Dedifferentiated amniotic fluid mesenchymal stem cell (primary cell): ENCODE data around the gene BASP1.
"Not testable (repeated sequence)": the region's sequence is repeated elsewhere in the genome, so short reads cannot be mapped to it uniquely, and the experiment has no call there.

Experiments used
- DNase-seq: peaks from one replicate; pipeline ENCODE4 v3.0.0-alpha.2; 2016; ENCODE audit errors: extremely low spot score

Gene BASP1

DNA sequence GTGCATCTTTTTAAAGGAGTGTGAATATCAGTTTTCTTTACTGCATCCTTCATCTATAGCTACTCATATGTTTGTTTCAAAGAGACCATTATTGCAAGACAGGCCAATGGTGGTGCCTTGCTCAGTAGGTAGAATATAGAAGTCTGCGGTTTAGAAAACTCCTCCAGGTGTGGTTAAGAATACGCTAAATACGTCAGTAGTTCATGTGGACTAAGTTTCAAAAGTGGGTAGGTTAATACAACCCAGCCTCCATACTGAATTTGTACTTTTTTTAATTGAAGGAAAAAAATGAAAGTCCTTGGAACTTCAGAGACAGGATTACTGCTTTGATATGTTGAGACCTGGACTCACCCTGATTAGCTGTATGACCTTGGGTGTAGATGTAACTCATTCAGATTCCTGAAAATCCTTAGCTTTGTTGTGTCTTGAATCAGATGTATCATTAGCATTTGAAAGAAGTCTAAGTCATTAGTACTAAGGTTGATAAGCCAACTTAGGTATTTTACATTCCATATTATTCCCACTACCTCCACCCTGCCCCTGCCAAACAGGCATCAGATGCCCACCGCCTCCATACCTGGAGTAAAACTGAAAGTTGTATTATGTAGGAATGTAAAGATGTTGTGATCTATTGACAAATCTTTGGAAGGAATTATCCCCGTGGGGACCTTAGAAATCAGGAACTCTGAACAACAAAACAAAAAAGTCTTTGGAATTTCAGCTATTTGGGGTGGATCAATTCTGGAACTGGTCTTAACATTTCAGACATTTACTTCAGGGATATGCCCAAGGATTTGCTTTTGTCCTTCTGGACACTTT lies 6.1 kb downstream of the BASP1 start:
- no peak for DNase-seq

DNA sequence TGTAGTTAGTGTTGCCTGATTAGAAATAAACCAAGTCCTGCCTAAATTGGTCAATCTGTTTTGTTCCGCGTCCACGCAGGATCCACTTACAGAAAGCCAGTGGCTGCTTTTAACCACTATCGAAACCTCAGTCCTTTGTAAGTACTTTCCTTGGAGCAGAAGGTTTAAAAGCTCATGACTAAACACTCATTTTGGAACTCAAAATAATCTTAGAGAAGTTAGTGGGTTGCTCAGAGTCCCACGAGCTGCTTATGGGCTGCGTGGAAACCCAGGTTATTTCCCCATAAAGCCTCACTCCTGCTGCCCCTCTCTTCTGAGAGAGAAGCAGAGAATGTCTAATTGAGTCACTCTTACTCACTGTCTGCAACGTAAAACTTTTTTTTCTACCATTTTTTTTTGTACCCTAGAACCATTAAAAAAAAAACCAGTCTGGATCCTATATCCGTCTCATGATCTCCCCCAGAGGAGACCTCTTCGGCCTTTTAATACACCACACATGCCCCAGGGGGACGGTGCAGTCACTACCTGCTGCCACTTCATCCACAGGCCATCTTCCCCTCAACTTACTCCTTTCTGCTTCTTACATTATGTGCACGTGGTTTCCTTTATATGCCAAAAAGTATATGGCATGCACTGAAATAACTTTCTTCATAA lies 7.6 kb downstream of the BASP1 start:
- no peak for DNase-seq

DNA sequence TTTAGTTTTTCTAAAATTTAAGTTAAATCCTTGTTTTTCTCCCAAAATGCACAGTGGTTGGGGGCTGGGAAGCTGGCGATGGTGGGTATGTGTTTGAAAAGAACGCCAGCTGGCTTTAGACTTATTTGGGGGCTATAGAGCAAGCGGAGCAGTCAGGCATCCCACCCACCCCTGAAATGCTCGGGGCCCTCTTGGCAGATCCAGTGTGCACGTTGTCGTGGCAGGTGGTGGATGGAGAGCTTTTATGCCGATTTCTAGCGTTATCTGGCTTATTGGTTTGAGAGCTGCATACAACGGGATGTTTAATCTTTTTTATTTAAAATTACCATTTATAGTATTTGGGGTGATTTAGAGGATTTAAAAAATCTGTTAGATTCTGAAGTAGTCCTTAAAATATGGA lies 8.1 kb downstream of the BASP1 start:
- no peak for DNase-seq

DNA sequence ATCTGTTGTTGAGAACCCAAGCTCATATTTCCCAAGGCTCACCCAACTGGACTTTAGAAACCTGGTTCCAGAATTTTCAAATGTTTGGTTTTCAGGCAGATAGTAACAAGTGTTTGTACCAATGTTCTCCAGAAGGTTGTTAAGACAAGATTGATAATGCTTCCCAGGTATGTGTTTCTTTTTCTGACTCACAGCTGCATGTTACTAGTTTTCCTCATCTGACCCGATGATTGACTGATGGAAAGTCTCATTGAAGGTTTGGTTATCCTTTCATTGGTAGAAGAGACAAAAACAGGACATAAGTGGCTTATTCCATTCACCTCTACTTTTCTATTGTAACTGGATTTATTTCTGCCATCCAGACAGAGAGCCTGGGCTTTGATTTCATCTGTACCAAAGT lies 10.4 kb downstream of the BASP1 start:
- DNase-seq, result no peak

DNA sequence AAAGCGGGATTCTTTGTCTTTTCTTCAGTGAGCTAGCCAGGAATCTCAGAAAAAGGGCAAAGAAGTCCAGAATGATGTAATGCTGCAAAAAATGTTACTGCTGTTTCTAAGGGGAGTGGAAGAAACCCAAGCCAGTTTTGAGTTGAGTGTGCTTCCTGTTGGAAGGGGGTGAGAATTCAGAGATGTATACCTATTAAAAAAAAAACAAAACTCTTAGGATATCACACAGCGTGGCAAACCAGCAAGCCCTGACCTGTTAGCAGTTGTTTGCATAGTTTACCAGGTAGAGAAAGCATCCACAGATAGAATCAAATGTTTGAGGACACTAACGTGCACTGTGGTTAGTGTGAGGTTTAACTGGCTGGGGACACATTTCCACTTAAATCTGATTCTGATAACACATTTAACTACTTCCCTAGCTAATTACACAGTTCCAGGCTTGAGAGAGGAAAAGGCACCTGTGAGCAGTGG lies 11.4 kb downstream of the BASP1 start:
- peak; percentile 54 for DNase-seq

DNA sequence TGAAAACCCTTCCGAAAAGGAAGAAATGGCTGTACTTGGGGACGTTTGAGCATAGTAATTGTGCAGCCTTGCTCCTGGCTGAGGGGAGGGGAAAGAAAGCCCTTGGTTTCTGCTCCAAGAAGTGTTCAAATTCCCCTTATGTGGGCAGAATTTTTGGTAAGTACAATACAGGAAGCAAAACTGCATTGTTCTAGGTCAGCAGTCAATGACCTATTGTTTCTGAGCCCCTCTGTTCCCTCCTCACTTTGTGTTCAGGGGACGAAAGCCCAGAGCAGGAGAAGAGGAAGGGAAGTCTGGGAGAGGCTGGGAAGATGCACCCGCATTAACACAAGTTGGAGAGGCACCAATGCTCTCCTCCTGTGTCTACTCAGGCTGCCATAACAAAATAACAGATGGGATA lies 11.9 kb downstream of the BASP1 start:
- DNase-seq, result no peak

DNA sequence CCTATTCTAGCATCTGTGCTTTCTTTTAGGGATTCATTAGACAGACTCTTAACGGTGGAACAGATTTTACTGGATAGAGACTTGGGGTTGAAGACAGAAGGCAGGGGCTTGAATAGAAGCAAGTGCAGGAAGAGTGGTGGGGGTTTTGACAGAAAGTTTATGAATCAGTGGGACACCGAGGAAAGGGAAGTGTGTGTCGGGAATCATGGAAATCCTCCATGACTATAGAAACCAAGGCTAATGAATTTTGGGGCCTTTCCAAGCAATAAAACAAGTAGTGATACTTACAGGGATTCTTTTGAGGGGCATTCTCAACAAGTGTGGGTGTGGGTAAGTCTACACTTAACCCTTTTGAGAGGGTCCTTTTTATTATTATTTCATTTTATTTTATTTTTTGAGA lies 12.8 kb downstream of the BASP1 start:
- no peak for DNase-seq

DNA sequence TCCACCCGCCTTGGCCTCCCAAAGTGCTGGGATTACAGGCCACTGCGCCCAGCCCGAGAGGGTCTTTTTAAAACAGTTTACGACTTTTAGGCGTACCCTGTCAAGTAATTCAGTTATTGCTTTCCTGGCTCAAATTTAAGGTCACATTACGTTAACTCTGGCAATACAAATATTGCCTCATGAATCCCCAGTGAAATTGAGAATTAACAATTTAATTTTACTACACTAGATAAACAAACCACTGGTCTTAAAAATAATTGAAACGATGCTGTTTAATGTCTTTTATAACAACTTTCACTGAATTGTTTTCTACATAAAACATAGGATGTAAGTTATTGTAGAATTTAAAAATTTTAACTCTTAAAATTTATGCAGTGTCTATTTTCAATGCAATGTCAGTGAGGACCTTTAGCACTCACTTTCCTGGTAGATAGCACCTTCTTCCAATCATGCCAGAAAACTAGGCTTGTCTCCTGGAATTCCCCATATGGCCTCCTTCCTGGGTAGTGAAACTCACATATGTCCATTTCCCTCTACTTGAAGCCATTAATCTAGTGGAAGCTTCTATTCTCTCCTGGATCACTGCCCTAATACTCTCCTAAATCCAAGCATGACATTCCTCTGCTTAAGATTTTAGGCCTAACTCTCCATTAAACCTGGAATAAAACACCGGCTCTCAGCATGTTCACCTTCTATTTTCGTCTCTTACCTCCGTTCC lies 13.5 kb downstream of the BASP1 start:
- DNase-seq, result no peak

DNA sequence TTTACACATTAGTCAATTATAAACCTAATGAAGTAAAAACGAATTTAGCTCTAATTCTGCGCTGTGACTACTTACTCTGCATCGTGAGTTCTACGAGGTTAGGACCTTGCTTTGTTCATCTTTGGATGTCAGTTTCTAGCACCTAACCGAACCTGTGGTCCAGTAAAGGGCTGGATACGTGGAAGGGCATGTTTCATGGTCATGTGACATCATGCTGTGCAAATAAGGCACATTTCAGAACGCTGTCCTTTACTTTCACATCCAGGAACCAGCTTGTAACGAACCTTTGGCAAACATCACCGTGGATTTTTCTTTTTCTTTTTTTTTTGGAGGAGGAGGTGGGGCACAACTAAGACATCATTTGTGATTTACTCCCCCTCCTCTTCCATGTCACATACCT lies 15.0 kb downstream of the BASP1 start:
- DNase-seq, result no peak

DNA sequence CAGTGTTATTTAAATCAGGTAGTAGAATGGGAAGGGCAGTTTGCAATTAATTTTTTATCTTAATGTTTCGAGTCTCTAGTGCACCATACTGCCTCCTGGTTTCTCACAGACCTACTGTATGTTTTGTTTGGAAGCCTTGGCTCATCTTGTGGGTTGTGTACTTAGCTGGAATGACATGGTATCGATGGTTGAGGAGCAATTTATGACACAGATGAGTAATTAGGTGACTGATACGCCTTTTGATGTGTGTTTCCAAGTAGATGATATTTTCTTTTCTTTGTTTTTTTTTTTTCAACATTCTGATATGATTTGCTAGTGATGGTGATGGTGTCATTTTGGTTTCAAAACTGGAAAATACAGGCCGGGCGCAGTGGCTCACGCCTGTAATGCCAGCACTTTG lies 16.1 kb downstream of the BASP1 start:
- no peak for DNase-seq

DNA sequence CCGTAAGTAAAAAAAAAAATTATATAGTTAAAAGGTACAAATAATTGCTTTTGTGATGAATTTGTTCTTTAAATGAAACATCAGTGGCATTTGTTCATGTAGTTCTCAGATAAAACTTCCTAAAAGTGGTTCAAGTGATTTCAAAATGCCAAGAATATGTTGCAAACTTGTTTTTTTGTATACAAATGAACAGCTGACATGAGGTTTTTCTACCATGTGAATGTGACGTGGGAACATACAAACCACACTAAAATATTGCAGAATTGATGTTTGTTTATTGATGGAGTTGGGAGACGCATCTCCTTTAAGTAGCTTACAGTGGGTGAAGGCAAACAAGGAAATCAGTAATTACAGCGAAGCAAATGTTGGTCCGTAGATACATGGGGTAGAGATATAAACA lies 16.9 kb downstream of the BASP1 start:
- no peak for DNase-seq

DNA sequence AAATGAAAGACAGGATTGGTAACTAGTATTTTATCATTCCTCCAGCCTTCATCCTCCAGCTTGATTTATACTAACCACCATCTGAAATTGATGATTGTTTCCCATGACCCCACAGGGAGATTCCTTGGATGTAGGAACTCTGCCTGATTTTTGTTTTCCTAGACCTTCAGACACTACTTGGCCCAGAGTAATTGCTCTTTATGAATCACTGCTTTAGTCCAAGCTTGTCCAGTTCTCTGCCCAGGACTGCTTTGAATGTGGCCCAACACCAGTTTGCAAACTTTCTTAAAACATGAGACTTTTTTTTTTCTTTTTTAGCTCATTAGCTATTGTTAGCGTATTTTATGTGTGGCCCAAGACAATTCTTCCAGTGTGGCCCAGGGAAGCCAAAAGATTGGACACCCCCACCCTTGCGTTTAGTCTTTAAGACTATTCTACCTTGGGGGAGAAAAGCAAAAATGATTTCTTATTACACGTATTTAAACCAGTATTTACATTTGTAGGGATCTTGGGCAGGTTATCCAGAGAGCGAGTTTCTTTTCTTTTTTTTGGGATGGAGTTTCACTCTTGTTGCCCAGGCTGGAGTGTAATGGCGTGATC lies 18.4 kb downstream of the BASP1 start:
- DNase-seq, result no peak

DNA sequence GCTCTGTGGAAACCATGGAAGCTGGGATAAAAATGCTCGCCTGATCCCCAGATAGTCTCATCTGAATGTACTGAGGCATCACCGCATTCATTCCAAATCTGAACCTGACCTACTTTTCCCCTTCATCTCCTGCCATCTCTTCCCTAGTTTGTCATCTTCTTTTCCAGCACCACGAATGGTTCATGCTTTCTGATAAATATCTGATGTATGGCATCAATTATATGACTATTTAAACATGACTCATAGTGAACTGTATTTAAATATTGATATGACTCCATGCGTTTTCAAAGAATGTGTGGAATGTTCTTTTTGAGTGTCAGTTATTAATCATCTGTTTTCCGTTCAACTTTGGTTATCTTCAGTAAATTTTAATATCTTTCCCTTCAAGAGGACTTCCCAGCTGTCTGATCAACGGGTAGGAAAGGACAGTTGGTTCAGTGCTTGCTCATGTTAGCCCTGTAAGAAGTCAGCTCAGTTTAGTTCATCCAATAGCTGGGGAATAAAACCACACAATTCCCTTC lies 21.1 kb downstream of the BASP1 start:
- DNase-seq, result no peak

DNA sequence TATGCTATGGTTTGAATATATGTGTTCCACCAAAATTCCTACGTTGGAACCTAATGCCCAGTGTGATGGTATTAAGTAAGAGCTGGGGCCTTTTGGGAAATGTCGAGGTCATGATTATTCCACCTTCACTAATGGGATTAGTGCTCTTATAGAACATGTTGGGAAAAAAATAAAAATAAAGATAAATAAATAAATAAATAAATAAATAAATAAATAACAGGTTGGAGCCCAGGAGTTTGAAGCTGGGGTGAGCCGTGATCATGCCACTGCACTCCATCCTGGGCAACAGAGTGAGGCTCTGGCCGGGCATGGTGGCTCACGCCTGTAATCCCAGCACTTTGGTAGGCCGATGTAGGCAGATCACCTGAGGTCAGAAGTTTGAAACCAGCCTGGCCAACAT lies 22.5 kb downstream of the BASP1 start:
- no peak for DNase-seq

DNA sequence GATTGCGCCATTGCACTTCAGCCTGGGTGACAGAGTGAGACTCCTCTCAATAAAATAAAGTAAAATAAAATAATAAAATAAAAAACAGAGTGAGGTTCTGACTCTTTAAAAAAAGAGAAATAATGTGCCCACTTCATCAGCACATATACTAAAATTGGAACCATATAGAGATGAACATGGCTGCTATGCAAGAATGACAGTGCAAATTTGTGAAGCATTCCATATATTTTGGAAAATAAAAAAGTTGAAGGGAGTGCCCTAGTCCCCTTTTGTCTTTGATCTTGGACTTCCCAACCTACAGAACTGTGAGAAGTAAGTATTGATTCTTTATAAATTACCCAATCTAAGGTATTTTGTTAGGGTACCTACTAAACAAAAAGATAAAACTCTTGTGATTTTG lies 23.1 kb downstream of the BASP1 start:
- no peak for DNase-seq

DNA sequence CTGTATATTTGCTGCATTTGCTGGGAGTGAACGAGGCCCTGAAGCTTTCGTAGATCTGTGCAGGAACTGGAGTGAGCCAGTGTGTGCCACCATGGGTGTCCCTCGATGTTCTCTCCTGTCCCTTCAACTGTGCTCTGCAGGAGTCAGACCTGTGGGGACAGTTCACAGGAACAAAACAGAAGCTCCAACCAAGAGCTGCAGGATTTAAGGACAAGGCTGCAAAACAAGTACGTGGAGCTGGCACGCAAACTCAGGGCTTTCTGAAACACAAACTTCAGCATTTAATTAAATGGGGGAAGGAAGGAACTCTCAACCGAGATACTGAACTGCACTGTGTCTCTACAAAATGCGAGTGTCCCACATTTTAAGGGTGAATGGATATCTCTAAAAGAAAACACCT lies 24.2 kb downstream of the BASP1 start:
- no peak for DNase-seq

DNA sequence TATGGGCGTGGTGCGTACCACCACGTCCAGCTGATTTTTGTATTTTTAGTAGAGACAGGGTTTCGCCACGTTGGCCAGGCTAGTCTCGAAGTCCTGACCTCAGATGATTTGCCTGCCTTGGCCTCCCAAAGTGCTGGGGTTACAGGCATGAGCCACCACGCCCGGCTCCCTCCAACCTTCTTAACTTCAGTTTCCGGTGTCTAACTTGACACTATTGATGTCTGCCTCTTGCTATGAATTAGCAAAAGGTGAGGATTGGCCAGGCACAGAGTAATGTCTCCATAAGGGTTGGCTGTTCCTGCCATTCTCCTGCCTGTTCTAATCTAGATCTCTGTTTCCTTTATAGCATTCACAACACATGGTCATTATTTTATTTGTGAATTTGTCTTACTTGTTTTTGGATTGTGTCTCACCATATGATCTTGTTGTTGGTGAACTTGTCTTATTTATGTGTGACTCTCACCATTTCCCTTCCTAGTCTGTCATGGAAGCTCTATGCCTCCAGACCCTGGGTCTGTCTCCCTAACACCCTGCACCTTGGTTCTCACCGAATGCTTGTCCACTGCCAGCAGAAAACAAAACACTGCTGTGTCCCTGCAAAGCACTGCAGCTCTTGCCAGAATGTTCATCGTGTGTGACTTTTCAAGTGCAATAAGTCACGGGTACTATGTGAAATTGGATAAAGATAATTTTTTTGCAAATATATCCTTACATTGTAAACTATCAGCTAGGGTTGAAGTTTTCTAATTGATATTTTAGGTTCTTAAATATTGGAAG lies 26.0 kb downstream of the BASP1 start:
- DNase-seq, result no peak

DNA sequence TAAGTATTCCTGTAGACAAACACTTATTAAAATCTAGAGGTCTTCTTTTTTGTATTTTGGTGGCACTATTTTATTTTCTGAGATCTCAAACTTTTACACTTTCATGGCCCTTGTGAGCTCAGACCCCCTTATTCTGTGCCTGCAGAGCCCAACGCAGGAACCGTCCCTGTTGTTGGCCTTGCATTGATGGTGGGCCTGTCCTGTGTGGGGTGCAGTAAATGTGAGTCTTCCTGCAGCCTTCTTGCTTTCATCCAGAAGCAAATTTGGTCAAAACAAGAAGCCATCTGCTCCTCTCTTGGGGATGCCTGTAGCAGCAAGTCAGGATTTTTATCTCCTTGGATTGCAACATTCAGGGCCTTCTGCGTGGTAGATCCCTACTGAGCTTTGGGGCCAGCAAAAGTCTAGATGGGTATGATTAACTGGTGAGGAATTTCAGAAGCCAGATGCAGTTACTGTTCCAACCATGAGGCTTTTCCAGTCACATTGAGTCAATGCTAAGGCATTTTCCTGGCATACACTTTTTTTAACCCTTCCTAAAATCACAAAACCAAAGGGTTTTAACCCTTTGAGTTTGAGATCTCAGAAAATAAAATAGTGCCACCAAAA lies 31.7 kb downstream of the BASP1 start:
- peak; percentile 96 for DNase-seq

DNA sequence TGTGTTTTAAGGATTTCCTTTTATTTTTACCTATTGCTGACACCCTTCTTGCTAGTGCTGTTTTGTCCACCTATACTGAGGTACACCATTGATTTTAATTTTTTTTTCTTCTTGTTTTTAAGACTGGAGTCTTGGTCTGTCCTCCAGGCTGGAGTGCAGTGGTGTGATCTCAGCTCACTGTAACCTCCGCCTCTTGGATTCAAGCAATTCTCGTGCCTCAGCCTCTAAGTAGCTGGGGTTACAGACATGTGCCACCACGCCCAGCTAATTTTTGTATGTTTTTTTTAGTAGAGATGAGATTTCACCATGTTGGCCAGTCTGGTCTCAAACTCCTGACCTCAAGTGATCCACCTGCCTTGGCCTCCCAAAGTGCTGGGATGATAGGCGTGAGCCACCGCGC lies 32.4 kb downstream of the BASP1 start:
- not testable (repeated sequence) for DNase-seq

DNA sequence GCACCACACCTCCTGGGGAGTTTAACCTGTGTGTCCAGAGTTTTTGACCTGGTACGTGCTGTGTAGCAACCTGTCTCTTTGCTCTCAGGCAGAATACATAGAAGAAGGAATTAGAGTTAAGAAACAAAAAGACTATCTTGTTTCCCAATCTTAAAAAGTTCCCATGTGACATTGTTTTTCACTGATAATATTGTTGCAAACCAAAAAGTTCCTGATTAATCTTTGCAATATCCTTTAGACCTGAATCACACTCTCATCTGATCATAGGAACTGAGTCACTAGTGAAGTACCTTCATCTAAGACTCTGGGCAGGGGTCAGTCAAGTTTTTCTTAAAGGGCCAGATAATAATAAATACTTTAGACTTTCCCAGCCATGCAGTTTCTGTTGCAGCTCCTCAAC lies 35.1 kb downstream of the BASP1 start:
- DNase-seq, result no peak

DNA sequence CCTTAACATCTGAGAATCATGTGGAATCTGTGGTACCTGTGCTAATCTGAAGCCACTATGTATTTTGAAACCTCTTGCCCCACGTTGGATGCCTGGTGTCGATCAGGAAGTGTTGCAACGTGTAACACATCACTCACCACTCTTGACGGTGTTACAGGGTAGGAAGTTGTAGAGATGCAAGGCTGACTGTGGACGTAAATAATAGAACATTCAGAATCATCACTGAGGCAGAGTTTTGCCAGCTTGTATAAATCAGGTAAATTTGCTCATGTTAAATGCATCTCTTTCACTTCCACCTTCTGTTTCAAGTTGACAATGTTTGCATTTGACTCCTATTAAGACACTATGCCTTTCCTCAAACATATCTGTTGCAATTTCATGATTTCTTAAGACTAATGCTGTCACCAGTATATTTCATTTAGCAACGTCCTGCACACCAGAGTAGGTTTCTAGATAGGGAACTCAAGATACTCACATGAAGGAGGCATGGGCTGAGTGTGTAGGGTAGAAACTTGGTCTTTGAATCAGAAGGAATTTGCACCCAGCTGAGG lies 38.1 kb downstream of the BASP1 start:
- DNase-seq, result no peak
